Measurements from ENCODE around the gene PPIG.
"Not testable (repeated sequence)": the region's sequence is repeated elsewhere in the genome, so short reads cannot be mapped to it uniquely, and the experiment has no call there.

Gene PPIG

DNA sequence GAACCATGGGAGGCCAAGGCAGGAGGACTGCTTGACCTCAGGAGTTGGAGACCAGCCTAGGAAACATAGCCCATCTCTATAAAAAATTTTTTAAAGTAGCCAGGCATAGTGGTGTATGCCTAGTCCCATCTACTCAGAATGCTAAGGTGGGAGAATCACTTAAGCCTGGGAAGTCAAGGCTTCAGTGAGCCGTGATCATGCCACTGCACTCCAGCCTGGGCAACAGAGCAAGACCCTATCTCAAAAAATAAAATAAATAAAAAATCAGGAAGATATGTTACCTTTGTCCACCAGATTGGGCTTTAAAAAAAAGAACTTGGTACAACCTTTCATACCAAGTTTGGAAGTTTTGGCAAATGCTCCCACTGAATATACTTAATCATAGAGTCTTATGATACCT lies 74.7 kb downstream of the PPIG start:
- DNase-seq = no peak
- intact Hi-C loops (cut with DNase I) = no loop called here

- no peak for DNase-seq
- intact Hi-C loops (cut with DNase I) = no loop called here
These were observed 75.2 kb downstream of the PPIG start for GRCh38 chr2:169659320-169659719.

GRCh38 chr2:169661265-169661664 lies 77.1 kb downstream of the PPIG start:
- no peak for DNase-seq
- intact Hi-C loops (cut with DNase I) = no loop called here

GRCh38 chr2:169662744-169663143 lies 78.6 kb downstream of the PPIG start:
- DNase-seq = no peak
- intact Hi-C loops (cut with DNase I) = no loop called here

- intact Hi-C loops (cut with DNase I) = no loop called here
- DNase-seq = no peak
These were observed 79.1 kb downstream of the PPIG start for GRCh38 chr2:169663247-169663646.

GRCh38 chr2:169664600-169664977 lies 80.4 kb downstream of the PPIG start:
- intact Hi-C loops (cut with DNase I) = no loop called here
- DNase-seq = no peak

GRCh38 chr2:169664978-169665930 lies 81.1 kb downstream of the PPIG start:
- no peak for DNase-seq
- intact Hi-C loops (cut with DNase I) = no loop called here

DNA sequence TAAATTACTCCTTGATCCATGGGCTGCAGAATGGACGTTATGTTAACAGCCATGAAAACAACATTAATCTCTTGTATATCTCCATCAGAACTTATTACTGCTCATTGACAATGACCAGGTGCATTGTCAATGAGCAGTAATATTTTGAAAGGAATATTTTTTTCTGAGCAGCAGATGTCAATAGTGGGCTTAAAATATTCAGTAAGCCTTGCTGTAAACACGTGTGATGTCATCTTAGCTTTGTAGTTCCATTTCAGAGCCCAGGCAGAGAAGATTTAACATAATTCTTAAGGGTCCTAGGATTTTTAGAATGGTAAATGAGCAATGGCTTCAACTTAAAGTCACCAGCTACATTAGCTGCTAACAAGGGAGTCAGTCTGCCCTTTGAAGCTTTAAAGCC lies 83.4 kb downstream of the PPIG start:
- no peak for DNase-seq
- intact Hi-C loops (cut with DNase I) = no loop called here

GRCh38 chr2:169670215-169670651 lies 86.1 kb downstream of the PPIG start:
- intact Hi-C loops (cut with DNase I) = no loop called here
- no peak for DNase-seq

DNA sequence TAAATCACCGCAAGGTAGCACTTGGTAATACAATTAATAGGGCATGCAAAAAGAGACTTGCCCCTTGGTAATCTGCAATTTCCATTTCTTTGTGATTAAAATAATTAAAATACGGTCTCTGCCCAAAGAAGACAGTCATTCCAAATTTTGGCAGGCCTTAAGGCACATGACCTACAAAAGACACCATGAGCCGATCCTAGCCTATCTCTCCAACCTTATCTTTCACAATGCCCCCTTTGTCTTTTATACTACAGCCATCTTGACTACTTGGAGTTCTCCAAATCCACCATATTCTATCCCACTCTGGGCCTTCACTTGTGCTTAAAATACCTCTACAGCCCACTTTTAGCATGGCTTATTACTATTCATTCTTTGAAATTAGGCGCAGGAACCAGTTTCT lies 86.8 kb downstream of the PPIG start:
- intact Hi-C loops (cut with DNase I) = no loop called here
- no peak for DNase-seq

DNA sequence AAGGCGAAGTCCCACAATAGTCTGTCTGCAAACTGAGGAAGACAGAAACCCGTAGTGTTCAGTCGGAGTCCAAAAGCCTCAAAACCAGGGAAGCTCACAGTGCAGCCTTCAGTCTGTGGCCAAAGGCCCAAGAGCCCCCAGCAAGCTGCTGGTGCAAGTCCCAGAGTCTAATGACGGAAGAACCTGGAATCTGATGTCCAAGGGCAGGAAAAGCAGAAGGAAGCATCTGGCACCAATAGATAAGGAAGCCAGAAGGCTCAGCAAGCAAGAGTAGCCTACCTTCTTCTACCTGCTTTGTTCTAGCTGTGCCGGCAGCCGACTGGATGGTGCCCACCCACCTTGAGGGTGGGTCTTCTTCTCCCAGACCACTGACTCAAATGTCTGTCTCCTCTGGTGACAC lies 88.3 kb downstream of the PPIG start:
- intact Hi-C loops (cut with DNase I) = no loop called here
- no peak for DNase-seq

GRCh38 chr2:169673106-169673505 lies 89.0 kb downstream of the PPIG start:
- DNase-seq = no peak
- intact Hi-C loops (cut with DNase I) = no loop called here

DNA sequence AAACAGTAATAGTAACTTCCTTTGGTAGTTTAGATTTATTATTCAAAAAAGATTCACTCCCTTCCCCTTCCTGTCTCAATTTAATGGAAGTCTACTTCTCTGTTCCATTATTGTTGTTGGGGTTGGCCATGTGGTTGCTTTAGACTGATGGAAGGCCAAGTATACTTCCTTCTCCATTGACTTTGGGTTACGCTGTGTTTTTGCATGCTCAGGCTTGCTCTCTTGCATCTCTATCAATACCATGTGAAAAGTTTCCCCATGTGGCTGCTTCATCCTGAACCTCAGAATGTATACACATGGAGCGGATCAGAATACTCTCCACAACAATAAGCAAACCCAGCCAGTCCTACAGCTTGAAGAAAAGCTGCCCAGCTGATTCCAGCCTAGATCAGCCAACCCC lies 89.8 kb downstream of the PPIG start:
- intact Hi-C loops (cut with DNase I) = no loop called here
- DNase-seq = no peak

DNA sequence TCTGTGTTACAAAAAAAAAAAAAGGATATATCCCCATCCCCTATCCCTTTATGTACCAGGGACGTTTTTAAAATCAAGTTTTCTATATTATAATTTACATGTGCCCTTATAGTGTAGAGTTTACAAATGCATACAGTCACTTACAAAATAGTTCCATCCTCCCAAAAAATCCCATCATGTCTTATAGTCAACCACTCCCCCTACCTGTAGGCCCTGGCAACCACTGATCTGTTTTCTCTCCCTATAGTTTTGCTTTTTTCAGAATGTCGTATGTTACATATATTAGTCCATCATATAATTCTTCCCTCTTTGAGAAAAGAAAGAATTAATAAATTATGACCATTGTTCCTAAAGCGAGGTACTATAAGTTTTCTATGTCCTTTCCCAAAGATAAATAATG lies 92.2 kb downstream of the PPIG start:
- no peak for DNase-seq
- intact Hi-C loops (cut with DNase I) = no loop called here

- DNase-seq = no peak
- intact Hi-C loops (cut with DNase I) = no loop called here
These were observed 92.7 kb downstream of the PPIG start for GRCh38 chr2:169676850-169677249.

DNA sequence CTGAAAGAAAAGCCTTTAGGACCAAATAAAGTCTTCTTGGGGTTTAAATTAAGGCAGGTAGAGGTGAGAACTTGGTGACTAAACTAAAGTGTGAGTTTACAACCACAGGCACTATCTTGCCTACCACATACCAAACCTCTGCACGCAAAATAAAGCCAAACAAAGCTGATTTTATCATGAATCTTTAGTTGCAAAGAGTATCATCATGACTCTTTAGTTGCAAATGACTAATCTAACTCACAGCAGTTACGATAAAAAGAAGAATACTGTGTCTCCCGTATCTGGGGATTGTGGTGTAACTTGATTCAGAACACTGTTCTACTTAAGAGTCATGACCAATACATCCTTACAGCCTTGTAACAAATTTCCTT lies 98.9 kb downstream of the PPIG start:
- DNase-seq = no peak
- intact Hi-C loops (cut with DNase I) = no loop called here

GRCh38 chr2:169683425-169684134 lies 99.4 kb downstream of the PPIG start:
- no peak for DNase-seq
- intact Hi-C loops (cut with DNase I) = no loop called here

DNA sequence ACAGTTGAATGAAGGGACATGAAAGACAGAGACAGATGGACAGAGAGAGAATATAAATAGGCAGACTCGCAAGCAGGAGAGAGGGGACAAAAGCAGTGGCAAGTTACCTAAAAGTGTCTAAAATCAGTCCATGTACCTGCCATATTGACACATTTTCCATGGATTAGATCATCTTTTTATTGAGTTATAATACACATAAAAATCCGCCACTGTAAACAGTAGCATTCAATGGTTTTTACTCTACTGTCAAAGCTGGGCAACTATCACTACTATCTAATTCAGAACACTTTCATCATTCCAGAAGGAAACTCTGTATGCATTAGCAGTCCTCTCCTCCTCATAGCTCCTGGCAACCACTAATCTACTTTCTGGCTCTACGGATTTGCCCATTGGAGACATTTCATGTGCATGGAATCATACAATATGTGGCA lies 100.0 kb downstream of the PPIG start:
- intact Hi-C loops (cut with DNase I) = no loop called here

DNA sequence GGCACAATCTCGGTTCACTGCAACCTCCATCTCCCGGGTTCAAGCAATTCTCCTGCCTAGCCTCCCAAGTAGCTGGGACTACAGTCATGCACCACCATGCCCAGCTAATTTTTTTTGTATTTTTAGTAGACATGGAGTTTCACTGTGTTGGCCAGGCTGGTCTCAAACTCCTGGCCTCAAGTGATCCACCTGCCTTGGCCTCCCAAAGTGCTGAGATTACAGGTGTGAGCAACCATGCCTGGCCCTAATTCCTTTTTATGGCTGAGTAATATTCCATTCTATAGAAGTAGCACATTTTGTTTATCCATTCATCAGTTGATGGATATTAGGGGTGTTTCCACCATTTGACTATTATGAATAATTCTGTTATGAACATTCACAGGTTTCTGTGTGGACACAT lies 100.6 kb downstream of the PPIG start:
- intact Hi-C loops (cut with DNase I); DNase-seq: not testable (repeated sequence)

More for the DNA sequence above, 100.0 kb downstream of the PPIG start:
- DNase-seq = no peak

- intact Hi-C loops (cut with DNase I); DNase-seq: not testable (repeated sequence)
These were observed 102.7 kb downstream of the PPIG start for GRCh38 chr2:169686825-169687224.

DNA sequence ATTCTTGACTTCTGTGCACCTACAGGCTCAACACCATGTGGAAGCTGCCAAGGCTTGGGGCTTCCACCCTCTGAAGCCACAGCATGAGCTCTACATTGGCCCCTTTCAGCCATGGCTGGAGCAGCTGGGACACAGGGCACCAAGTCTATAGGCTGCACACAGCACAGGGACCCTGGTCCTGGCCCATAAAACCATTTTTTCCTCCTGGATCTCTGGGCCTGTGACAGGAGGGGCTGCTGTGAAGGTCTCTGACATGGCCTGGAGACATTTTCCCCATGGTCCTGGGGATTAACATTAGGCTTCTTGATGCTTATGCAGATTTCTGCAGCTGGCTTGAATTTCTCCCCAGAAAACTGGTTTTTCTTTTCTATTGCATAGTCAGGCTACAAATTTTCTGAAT lies 103.8 kb downstream of the PPIG start:
- intact Hi-C loops (cut with DNase I); DNase-seq: not testable (repeated sequence)

All from head of caudate nucleus (tissue), 42 donors.